GM13976 (cell line): Measurements from ENCODE around the gene DUSP10.

Experiments used
- DNase-seq: peaks from one replicate; pipeline ENCODE4 v3.0.0; 2012; ENCODE audit warnings: low spot score
- CTCF ChIP-seq: IDR thresholded peaks from 2 replicates; pipeline ENCODE4 v1.5.1; 2012; ENCODE audit warnings: borderline replicate concordance, mild to moderate bottlenecking; ENCODE audit not compliant: insufficient read depth; ENCODE audit errors: extremely low read depth, missing control alignments, control extremely low read depth
- in situ Hi-C: fragments of 300-500 bp; cut with MboI; formaldehyde crosslinking; loops from one replicate; pipeline ENCODE4 v1.12.0; 2022; ENCODE audit warnings: low sequenced_read_pairs, mixed read lengths, inconsistent platforms; ENCODE audit not compliant: unreplicated experiment

Gene DUSP10

GRCh38 chr1:221695301-221695700 is 46.6 kb downstream of the DUSP10 start:
- no peak for TF ChIP-seq CTCF
- DNase-seq = no peak
- in situ Hi-C loops = no loop called here

GRCh38 chr1:221694109-221694508 is 47.8 kb downstream of the DUSP10 start:
- no peak for TF ChIP-seq CTCF
- in situ Hi-C loops = no loop called here
- DNase-seq = no peak

GRCh38 chr1:221693087-221693486 is 48.8 kb downstream of the DUSP10 start:
- no peak for DNase-seq
- in situ Hi-C loops = no loop called here
- no peak for TF ChIP-seq CTCF

GRCh38 chr1:221692643-221693042 is 49.2 kb downstream of the DUSP10 start:
- in situ Hi-C loops = no loop called here
- no peak for TF ChIP-seq CTCF
- no peak for DNase-seq

GRCh38 chr1:221691261-221691660 is 50.6 kb downstream of the DUSP10 start:
- no peak for DNase-seq
- in situ Hi-C loops = no loop called here
- TF ChIP-seq CTCF = no peak

- in situ Hi-C loops = no loop called here
- no peak for DNase-seq
- no peak for TF ChIP-seq CTCF
Measured at GRCh38 chr1:221690858-221691257, 51.0 kb downstream of the DUSP10 start.

- DNase-seq = no peak
- in situ Hi-C loops = no loop called here
- no peak for TF ChIP-seq CTCF
Measured at GRCh38 chr1:221689138-221689537, 52.8 kb downstream of the DUSP10 start.
